ENCODE data around the gene CERKL.
A peak's percentile ranks its signal among the peaks of the same experiment; 100 is the strongest.

CERKL gene

DNA sequence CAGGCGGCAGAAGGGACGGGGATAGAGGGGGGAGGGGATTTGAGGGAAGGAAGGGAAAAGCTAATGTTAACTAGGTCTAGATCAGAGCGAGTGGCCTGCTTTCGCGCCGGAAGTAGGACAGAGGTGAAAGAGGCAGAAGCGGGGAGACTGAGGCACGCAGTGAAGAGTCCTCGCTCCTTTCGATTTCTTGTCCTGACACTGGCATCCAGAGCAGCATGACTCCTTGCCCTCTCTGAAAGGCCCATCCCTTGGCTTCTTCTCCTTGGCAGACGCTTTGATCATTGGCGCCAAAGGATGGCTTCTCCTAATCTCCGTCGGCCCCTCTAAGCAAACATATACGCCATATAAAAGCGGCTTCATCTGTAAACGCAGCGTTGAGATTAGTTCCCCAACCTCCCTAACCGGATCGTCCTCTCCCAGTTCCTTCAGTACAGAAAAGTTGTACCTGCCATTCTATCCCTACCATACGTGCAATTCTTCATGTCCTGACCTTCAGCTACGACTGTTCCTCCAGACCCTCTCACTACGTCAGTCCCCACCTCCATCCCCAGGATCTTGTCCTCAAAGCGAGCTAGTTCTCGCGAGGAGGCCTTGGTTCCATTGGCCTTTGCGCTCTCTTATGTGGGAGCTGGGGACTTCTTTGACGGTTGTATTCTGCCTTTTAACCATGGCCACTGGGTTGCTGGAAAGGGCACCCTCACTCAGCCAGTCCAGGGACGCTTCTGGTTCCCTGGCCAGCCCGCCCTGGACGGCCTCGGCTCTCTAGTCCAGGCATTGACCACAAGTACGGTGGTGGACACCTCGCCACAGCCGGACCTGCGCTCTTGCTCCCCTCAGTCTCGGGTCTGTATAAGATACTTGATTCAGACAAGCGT, 24.3 kb upstream of the CERKL start:
- TF ChIP-seq, protein P1, sequence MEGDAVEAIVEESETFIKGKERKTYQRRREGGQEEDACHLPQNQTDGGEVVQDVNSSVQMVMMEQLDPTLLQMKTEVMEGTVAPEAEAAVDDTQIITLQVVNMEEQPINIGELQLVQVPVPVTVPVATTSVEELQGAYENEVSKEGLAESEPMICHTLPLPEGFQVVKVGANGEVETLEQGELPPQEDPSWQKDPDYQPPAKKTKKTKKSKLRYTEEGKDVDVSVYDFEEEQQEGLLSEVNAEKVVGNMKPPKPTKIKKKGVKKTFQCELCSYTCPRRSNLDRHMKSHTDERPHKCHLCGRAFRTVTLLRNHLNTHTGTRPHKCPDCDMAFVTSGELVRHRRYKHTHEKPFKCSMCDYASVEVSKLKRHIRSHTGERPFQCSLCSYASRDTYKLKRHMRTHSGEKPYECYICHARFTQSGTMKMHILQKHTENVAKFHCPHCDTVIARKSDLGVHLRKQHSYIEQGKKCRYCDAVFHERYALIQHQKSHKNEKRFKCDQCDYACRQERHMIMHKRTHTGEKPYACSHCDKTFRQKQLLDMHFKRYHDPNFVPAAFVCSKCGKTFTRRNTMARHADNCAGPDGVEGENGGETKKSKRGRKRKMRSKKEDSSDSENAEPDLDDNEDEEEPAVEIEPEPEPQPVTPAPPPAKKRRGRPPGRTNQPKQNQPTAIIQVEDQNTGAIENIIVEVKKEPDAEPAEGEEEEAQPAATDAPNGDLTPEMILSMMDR (IDR thresholded peaks at IDR 0.05; ENCODE audit: extremely low read depth, missing control alignments), result no peak
- no peak for DNase-seq (ENCODE audit: low spot score)

DNA sequence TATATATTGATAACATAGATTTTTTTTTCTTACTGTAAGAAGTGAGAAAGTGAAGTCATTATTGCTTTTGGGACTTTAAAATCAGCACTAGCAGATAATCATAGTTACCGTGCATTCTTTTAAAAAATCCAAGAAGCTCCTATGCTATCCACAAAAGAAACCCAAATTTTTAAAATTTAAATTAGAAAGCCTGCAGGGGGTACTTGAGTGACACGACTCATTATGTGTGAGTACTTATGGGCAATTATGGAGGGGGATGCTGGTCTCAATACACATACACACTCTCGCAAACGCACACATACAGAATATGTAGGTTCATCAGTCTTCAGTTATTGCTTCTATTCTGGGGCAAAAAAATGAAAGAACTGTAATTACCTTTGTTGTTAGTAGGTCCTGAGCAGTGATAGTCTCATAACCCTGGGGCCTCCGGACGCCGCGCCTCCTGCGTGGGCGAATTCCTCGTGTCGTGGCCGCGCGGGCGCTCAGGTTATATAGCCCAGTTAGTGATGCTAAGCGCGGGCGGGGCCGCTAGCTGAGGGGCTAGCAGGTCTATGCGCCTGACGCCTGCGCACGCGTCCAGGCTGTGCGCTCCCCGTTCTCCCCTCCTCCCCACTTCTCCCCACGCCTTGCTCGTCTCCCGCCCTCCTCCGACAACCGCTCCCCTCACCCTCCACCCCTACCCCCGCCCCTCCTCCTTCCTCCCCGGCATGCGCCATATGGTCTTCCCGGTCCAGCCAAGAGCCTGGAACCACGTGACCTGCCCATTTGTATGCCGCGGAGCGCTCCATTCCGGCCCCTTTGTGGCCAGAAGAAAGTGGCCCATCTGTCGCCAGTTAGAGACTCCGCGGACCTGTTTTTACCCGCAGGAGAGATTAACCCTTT, 23.4 kb upstream of the CERKL start, which contains the start of gene NEUROD1:
Gene NEUROD1, minus strand, starts transcription at position 463 of the 882 bp plus-strand sequence. CDS start 1,657 bp downstream, outside the sequence.
- DNase-seq (ENCODE audit: low spot score), result no peak
- TF ChIP-seq, protein P1 (IDR thresholded peaks at IDR 0.05; ENCODE audit: extremely low read depth, missing control alignments), result no peak

DNA sequence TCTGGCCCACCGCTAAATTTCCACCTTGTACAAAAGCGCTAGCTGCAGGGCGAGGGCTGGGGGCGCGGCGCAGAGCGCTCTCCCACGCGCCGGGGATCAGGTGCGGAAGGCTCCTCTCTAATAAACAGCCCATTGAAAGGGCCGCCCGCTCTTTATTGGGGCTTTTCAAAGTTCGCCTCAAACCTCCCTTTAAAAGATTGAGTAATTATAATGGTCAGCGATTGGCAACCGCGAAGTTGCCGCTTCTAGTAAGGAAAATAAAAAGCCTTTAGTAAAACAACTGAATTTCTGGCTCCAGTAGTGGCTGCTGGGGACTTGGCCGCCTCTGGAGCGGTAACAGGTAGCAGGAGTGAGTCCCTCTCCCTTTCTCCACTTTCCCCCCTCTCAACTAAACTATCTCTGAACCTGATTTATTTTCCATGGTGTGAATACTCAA, 22.7 kb upstream of the CERKL start:
- no peak for DNase-seq (ENCODE audit: low spot score)
- TF ChIP-seq, protein P1 (IDR thresholded peaks at IDR 0.05; ENCODE audit: extremely low read depth, missing control alignments), result no peak

GRCh38 chr2:181678861-181679543, 22.1 kb upstream of the CERKL start:
- TF ChIP-seq, protein P1 (IDR thresholded peaks at IDR 0.05; ENCODE audit: extremely low read depth, missing control alignments), result no peak
- no peak for DNase-seq (ENCODE audit: low spot score)

DNA sequence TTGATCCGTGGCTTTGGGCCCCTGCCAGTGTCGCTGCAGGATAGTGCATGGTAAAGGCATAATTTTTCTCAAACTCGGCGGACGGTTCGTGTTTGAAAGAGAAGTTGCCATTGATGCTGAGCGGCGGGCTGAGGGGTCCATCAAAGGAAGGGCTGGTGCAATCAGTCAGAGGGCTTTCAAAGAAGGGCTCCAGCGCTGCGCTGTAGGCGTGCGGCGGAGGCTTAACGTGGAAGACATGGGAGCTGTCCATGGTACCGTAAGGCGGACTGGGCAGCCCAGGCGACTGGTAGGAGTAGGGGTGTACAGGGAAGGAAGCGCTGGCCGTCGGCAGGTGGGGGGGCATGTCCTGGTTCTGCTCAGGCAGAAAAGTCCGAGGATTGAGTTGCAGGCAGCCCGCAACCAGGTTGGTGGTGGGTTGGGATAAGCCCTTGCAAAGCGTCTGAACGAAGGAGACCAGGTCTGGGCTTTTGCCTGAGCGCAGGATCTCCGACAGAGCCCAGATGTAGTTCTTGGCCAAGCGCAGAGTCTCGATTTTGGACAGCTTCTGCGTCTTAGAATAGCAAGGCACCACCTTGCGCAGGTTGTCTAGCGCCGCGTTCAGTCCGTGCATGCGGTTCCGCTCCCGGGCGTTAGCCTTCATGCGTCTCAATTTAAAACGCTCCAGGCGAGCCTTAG, 21.1 kb upstream of the CERKL start:
- TF ChIP-seq, protein P1 (IDR thresholded peaks at IDR 0.05; ENCODE audit: extremely low read depth, missing control alignments), result no peak
- peak; percentile 67 for DNase-seq (ENCODE audit: low spot score)

- no peak for DNase-seq (ENCODE audit: low spot score)
- TF ChIP-seq, protein P1 (IDR thresholded peaks at IDR 0.05; ENCODE audit: extremely low read depth, missing control alignments), result no peak
These were observed 18.3 kb upstream of the CERKL start for GRCh38 chr2:181675254-181675653.
